Breast epithelium (tissue), 3 donors: Measurements from ENCODE around the gene BEST4.

ENCODE experiments used
- POLR2A ChIP-seq: fragments of 450-650 bp; IDR thresholded peaks from one replicate; pipeline ENCODE4 v1.6.1; 2016; ENCODE audit warnings: antibody characterized with exemption, mild to moderate bottlenecking, moderate library complexity
- POLR2AphosphoS5 ChIP-seq, 3 donors: sonication (generic); formaldehyde crosslinking; IDR thresholded peaks; one replicate each; pipeline ENCODE4 v1.6.1; 2017; ENCODE audit warnings: antibody characterized with exemption in 3 of 3
- TF ChIP-seq, protein P1 (sequence below), 3 donors: fragments of 450-650 bp; IDR thresholded peaks; one replicate each; pipeline ENCODE4 v1.5.1; 2016 to 2017; ENCODE audit warnings: antibody characterized with exemption in 3 of 3, mild to moderate bottlenecking in 3 of 3, moderate library complexity in 3 of 3

- TF ChIP-seq, protein P1, sequence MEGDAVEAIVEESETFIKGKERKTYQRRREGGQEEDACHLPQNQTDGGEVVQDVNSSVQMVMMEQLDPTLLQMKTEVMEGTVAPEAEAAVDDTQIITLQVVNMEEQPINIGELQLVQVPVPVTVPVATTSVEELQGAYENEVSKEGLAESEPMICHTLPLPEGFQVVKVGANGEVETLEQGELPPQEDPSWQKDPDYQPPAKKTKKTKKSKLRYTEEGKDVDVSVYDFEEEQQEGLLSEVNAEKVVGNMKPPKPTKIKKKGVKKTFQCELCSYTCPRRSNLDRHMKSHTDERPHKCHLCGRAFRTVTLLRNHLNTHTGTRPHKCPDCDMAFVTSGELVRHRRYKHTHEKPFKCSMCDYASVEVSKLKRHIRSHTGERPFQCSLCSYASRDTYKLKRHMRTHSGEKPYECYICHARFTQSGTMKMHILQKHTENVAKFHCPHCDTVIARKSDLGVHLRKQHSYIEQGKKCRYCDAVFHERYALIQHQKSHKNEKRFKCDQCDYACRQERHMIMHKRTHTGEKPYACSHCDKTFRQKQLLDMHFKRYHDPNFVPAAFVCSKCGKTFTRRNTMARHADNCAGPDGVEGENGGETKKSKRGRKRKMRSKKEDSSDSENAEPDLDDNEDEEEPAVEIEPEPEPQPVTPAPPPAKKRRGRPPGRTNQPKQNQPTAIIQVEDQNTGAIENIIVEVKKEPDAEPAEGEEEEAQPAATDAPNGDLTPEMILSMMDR (IDR thresholded peaks at IDR 0.05), result no peak
- no peak for TF ChIP-seq POLR2AphosphoS5 (IDR thresholded peaks at IDR 0.05)
- no peak for TF ChIP-seq POLR2A
Measured at GRCh38 chr1:44817771-44818495, 30.0 kb upstream of the BEST4 start.
